ENCODE results near the gene MAN1C1.

DNA sequence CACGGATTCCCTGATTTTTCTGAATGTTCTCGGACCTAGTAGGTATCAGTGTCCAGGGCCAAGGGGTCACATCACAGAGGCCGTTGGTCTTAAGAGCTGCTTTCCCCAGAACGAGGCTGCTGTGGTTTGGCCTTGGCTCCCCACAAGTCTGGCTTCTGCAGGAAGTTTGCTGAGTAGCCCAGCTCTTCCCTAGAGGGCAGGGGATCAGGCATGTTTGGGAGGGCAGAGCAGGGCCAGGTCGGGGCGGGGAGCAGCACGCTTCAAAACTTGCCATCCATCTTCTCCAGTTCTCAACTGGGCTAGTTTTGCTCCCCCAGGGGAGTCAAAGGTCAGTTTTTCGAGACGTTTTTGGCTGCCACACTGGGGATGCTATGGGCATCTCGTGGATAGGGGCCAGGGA lies 37.0 kb downstream of the MAN1C1 start:
- TF ChIP-seq, protein P1, sequence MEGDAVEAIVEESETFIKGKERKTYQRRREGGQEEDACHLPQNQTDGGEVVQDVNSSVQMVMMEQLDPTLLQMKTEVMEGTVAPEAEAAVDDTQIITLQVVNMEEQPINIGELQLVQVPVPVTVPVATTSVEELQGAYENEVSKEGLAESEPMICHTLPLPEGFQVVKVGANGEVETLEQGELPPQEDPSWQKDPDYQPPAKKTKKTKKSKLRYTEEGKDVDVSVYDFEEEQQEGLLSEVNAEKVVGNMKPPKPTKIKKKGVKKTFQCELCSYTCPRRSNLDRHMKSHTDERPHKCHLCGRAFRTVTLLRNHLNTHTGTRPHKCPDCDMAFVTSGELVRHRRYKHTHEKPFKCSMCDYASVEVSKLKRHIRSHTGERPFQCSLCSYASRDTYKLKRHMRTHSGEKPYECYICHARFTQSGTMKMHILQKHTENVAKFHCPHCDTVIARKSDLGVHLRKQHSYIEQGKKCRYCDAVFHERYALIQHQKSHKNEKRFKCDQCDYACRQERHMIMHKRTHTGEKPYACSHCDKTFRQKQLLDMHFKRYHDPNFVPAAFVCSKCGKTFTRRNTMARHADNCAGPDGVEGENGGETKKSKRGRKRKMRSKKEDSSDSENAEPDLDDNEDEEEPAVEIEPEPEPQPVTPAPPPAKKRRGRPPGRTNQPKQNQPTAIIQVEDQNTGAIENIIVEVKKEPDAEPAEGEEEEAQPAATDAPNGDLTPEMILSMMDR (conservative IDR thresholded peaks at IDR 0.05; ENCODE audit: low read depth, low read length), result no peak
- TF ChIP-seq EZH2 (IDR thresholded peaks at IDR 0.05; ENCODE audit: low read length, unreplicated experiment), result no peak
